Endodermal cell (in vitro differentiated cells): ENCODE results near the gene ZDHHC18. TPM values are rescaled to one million over a fixed set of nuclear protein-coding genes. Genes with fewer than 3 reads are reported as not detected.

Source experiments
- DNase-seq: peaks from one replicate; pipeline ENCODE4 v3.0.0-alpha.2; 2017
- H3K27ac ChIP-seq: 2 replicates; pipeline ENCODE4 v1.5.1; 2013; ENCODE audit warnings: mild to moderate bottlenecking, low read depth, low read length, moderate library complexity
- H3K27me3 ChIP-seq: 2 replicates; pipeline ENCODE4 v1.6.1; 2013; ENCODE audit warnings: mild to moderate bottlenecking, low read length, moderate library complexity; ENCODE audit not compliant: insufficient read depth, control insufficient read depth, poor library complexity, severe bottlenecking
- H3K36me3 ChIP-seq: 2 replicates; pipeline ENCODE4 v1.7.0; 2013; ENCODE audit warnings: mild to moderate bottlenecking, low read length, moderate library complexity; ENCODE audit not compliant: control insufficient read depth, insufficient read depth
- H3K4me1 ChIP-seq: one replicate; pipeline ENCODE4 v1.7.0; 2013; ENCODE audit warnings: low read length; ENCODE audit not compliant: control insufficient read depth, insufficient read depth
- H3K4me3 ChIP-seq: 2 replicates; pipeline ENCODE4 v1.5.1; 2013; ENCODE audit warnings: mild to moderate bottlenecking, low read length, moderate library complexity
- H3K9ac ChIP-seq: 2 replicates; pipeline ENCODE4 v1.6.1; 2013; ENCODE audit warnings: mild to moderate bottlenecking, low read length, moderate library complexity; ENCODE audit not compliant: poor library complexity, severe bottlenecking; ENCODE audit errors: extremely low read depth
- H3K9me3 ChIP-seq: 2 replicates; pipeline ENCODE4 v1.6.1; 2013; ENCODE audit warnings: mild to moderate bottlenecking, low read length, moderate library complexity; ENCODE audit not compliant: control insufficient read depth
- H3K27ac Mint-ChIP-seq: 2 replicates; pipeline ENCODE4 v1.8.0; 2020; ENCODE audit warnings: mixed read lengths
- H3K27me3 Mint-ChIP-seq: 2 replicates; pipeline ENCODE4 v1.8.0; 2021; ENCODE audit warnings: mild to moderate bottlenecking, mixed read lengths; ENCODE audit not compliant: insufficient read depth
- H3K36me3 Mint-ChIP-seq: 2 replicates; pipeline ENCODE4 v1.8.0; 2020; ENCODE audit warnings: low read depth, mixed read lengths
- H3K4me1 Mint-ChIP-seq: 2 replicates; pipeline ENCODE4 v1.8.0; 2020; ENCODE audit warnings: mixed read lengths
- H3K4me3 Mint-ChIP-seq: 2 replicates; pipeline ENCODE4 v1.8.0; 2020; ENCODE audit warnings: mild to moderate bottlenecking, moderate library complexity, mixed read lengths
- H3K9me3 Mint-ChIP-seq: 2 replicates; pipeline ENCODE4 v1.8.0; 2020; ENCODE audit warnings: mild to moderate bottlenecking, mixed read lengths
- WGBS, 2 experiments: methylation state at CpG; one replicate each; pipeline versions ENCODE4 v1.1.5 to v1.1.7; 2013; ENCODE audit warnings: missing lambda C conversion rate in 2 of 2, mixed read lengths in 1 of 2; ENCODE audit not compliant: insufficient coverage in 1 of 2, insufficient read length in 1 of 2; 5-methylcytosine and 5-hydroxymethylcytosine counted together
- total RNA-seq, 2 donors: library from RNA; stranded (reverse); fragmentation: NEBNext Ultra II Directional in 1 of 2; extraction: Animal tissue kit (Norgen Biotek cat#: 25700) in 1 of 2; gene quantifications; 2 replicates in 1 of 2; 3 replicates in 1 of 2; pipeline ENCODE4 v1.2.1, GENCODE V29; 2021
- TF ChIP-seq, protein P1 (sequence below): fragments of 200-600 bp; sonication (generic); conservative IDR thresholded peaks from 2 replicates; pipeline ENCODE4 v1.5.0; 2021; ENCODE audit warnings: antibody characterized with exemption, mild to moderate bottlenecking

Gene ZDHHC18
- total RNA-seq, 2 donors from 2014 or later, result 39.7 to 42.4 TPM

DNA sequence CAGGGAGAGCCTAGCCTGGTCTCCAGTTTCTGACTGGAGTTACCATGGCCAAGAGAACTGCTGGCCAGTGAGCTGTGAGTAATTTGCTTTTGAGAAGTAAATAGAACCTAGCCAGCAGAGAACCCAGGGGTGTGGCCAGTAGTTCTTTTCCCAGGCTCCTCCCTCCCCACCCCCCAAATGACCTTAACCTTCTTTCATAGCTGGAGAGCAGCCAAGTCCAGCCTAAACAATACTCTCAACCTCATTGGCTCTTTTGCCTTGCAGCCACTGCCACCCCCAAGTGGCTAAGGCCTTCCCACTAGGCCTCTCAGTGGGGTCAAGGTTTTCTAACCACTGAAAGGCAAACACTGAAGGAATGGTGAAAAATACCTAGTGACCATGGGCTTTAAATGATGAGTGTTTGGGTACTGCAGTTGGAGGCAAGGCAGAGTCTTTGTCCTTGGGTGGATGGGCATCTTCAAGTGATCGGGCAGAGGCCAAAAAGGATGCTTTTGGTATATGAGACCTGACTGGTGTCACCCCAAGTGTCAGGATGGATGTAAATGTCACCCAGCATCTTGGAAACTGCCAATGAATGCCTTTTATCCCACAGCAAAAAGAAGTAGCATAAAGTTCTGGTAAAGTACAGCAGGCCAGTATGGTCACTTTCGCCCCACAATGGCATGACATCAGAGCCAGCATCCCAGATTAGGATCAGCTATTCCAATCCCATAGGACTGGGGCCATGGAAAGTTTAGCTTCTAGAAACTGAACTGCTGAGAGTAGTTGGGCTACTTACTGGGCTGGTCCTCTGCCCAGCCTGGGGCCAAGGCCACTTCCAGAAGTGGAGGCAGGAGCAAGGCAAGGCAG, 42.2 kb upstream of the ZDHHC18 start:
- H3K27me3 ChIP-seq, result no peaks in the 10 kb centered on the region
- H3K27ac ChIP-seq, result peak overlapping the region; percentile 6
- Mint-ChIP-seq H3K36me3 (peaks cover 30% of the 10 kb centered on the region), H3K27ac (peak overlapping the region; percentile 49), H3K4me3 (no peak overlapping the region), H3K9me3 (no peaks in the 10 kb centered on the region), H3K27me3 (no peaks in the 10 kb centered on the region), H3K4me1 (peaks cover 53% of the 10 kb centered on the region)
- TF ChIP-seq, protein P1, sequence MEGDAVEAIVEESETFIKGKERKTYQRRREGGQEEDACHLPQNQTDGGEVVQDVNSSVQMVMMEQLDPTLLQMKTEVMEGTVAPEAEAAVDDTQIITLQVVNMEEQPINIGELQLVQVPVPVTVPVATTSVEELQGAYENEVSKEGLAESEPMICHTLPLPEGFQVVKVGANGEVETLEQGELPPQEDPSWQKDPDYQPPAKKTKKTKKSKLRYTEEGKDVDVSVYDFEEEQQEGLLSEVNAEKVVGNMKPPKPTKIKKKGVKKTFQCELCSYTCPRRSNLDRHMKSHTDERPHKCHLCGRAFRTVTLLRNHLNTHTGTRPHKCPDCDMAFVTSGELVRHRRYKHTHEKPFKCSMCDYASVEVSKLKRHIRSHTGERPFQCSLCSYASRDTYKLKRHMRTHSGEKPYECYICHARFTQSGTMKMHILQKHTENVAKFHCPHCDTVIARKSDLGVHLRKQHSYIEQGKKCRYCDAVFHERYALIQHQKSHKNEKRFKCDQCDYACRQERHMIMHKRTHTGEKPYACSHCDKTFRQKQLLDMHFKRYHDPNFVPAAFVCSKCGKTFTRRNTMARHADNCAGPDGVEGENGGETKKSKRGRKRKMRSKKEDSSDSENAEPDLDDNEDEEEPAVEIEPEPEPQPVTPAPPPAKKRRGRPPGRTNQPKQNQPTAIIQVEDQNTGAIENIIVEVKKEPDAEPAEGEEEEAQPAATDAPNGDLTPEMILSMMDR, result no peak
- WGBS, 2 experiments, result 89 to 98% methylated on average over 2 of the region's 2 CpGs
- no peak overlapping the region for H3K9ac ChIP-seq
- no peak overlapping the region for H3K4me3 ChIP-seq
- H3K9me3 ChIP-seq, result no peaks in the 10 kb centered on the region
- peaks cover 24% of the 10 kb centered on the region for H3K4me1 ChIP-seq
- DNase-seq, result peak; percentile 65
- peaks cover 44% of the 10 kb centered on the region for H3K36me3 ChIP-seq

DNA sequence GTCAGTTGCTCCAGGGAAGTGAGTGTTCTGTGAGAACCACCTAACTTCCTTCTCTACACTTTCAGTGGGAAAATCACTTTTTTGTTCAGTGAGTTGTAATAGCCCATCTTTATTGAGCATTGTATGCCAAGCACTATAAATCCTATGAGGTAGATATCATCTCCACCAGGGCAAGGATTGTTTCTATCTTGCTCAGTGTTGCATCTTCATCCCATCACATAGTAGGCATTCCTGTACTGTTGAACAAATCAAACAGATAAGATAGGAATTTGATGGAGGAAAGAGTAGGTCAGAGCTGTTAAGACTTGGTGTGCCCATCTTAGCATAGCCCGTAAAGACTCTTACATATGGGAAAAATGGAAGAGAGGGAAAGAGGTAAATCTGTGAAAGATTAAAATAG, 41.6 kb upstream of the ZDHHC18 start:
- WGBS, 2 experiments, result 92 to 100% methylated on average over 1 of the region's 1 CpG
- no peak overlapping the region for H3K4me3 Mint-ChIP-seq
- H3K4me1 Mint-ChIP-seq, result peaks cover 58% of the 10 kb centered on the region
- Histone ChIP-seq H3K27me3 (no peaks in the 10 kb centered on the region), H3K27ac (no peak overlapping the region), H3K4me3 (no peak overlapping the region), H3K9me3 (no peaks in the 10 kb centered on the region), H3K4me1 (peaks cover 28% of the 10 kb centered on the region), H3K36me3 (peaks cover 38% of the 10 kb centered on the region), H3K9ac (no peak overlapping the region)
- peaks cover 24% of the 10 kb centered on the region for H3K36me3 Mint-ChIP-seq
- no peaks in the 10 kb centered on the region for H3K9me3 Mint-ChIP-seq
- DNase-seq, result no peak
- H3K27ac Mint-ChIP-seq, result no peak overlapping the region
- TF ChIP-seq, protein P1, result no peak
- H3K27me3 Mint-ChIP-seq, result no peaks in the 10 kb centered on the region

DNA sequence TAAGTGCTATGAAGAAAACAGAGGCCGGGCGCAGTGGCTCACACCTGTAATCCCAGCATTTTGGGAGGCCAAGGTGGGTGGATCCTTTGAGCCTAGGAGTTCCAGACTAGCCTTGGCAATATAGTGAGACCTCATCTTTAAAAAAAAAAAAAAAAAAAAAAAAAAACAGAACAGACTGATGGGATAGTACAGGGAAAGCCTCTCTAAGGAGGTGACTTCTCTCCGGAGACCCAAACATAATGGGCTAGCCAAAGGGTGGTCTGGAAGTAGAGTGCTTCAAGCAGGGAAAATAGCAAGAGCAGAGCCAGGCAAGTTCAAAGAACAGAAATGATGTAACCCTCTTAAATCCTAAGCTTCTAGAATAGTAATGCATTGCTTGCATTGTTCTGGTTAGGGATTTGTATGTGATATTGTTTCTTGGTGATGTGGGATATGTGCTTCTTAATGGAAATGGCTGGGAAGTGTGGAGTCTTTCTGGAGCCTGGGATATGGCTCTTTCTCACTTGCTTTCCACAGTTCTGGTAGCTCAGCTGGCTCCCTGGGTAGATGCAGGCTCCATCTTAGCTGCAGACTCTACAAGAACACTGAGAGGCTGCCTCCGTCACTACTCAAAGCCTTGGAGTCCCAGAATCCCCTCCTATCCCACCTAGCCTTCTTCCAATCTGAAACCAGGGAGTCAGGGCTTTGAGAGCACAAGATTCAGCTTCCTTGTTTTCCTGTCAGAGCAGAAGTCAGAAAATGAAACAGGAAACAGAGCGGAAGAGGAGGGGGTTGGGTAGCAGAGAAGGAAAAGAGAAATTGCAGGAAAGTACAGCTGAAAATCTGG, 40.7 kb upstream of the ZDHHC18 start:
- H3K27me3 ChIP-seq, result no peaks in the 10 kb centered on the region
- peaks cover 32% of the 10 kb centered on the region for H3K4me1 ChIP-seq
- Mint-ChIP-seq H3K4me3 (no peak overlapping the region), H3K27ac (peak overlapping the region; percentile 98), H3K36me3 (peaks cover 16% of the 10 kb centered on the region), H3K9me3 (no peaks in the 10 kb centered on the region), H3K4me1 (peaks cover 66% of the 10 kb centered on the region), H3K27me3 (no peaks in the 10 kb centered on the region)
- TF ChIP-seq, protein P1, result no peak
- no peaks in the 10 kb centered on the region for H3K9me3 ChIP-seq
- peak overlapping the region; percentile 5 for H3K9ac ChIP-seq
- no peak overlapping the region for H3K4me3 ChIP-seq
- H3K36me3 ChIP-seq, result peaks cover 28% of the 10 kb centered on the region
- WGBS, 2 experiments, result 92 to 100% methylated on average over 5 of the region's 5 CpGs
- DNase-seq, result no peak
- H3K27ac ChIP-seq, result peak overlapping the region; percentile 88
